Lower leg skin (tissue), 4 donors: ENCODE measurements around the gene ARL9. TPM values are rescaled to one million over a fixed set of nuclear protein-coding genes. Genes with fewer than 3 reads are reported as not detected.

Experiments used
- DNase-seq, 2 donors: peaks; one replicate each; pipeline ENCODE4 v3.0.0-alpha.2; 2019; ENCODE audit warnings: low spot score in 2 of 2
- H3K4me3 ChIP-seq: fragments of 200-600 bp; sonication (generic); 2 replicates; pipeline ENCODE4 v1.5.1; 2017; ENCODE audit warnings: mild to moderate bottlenecking, low read depth; ENCODE audit not compliant: poor library complexity, severe bottlenecking
- CTCF ChIP-seq, 3 donors: fragments of 450-650 bp; IDR thresholded peaks; one replicate each; pipeline ENCODE4 v1.5.1; 2016; ENCODE audit warnings: antibody characterized with exemption in 3 of 3, mild to moderate bottlenecking in 3 of 3, moderate library complexity in 2 of 3
- POLR2A ChIP-seq, 2 donors: fragments of 450-650 bp; IDR thresholded peaks; one replicate each; pipeline ENCODE4 v1.6.1; 2016 to 2017; ENCODE audit warnings: antibody characterized with exemption in 2 of 2, mild to moderate bottlenecking in 1 of 2, moderate library complexity in 1 of 2
- WGBS, 2 donors: methylation state at CpG; one replicate each; pipeline ENCODE4 v1.1.5; 2018; 5-methylcytosine and 5-hydroxymethylcytosine counted together
- intact Hi-C: fragments of 100-400 bp; cut with DNase I; formaldehyde crosslinking; loops from one replicate; pipeline ENCODE4 v1.15.0; 2023; ENCODE audit warnings: low total_unique reads
- total RNA-seq, 4 donors: library from RNA; depleted of rRNA; stranded (reverse); fragments of >200 nt; gene quantifications; one replicate each; pipeline ENCODE4 v1.1.0, GENCODE V29; 2016

ARL9 gene, protein sequence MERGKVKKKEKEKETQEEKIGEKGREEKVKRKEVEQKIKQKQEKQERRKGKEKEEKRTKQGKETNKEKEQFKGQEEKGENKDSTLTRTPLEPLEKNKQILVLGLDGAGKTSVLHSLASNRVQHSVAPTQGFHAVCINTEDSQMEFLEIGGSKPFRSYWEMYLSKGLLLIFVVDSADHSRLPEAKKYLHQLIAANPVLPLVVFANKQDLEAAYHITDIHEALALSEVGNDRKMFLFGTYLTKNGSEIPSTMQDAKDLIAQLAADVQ
- total RNA-seq: under 1 TPM; 0.17 to 0.76 (median 0.49) TPM

DNA sequence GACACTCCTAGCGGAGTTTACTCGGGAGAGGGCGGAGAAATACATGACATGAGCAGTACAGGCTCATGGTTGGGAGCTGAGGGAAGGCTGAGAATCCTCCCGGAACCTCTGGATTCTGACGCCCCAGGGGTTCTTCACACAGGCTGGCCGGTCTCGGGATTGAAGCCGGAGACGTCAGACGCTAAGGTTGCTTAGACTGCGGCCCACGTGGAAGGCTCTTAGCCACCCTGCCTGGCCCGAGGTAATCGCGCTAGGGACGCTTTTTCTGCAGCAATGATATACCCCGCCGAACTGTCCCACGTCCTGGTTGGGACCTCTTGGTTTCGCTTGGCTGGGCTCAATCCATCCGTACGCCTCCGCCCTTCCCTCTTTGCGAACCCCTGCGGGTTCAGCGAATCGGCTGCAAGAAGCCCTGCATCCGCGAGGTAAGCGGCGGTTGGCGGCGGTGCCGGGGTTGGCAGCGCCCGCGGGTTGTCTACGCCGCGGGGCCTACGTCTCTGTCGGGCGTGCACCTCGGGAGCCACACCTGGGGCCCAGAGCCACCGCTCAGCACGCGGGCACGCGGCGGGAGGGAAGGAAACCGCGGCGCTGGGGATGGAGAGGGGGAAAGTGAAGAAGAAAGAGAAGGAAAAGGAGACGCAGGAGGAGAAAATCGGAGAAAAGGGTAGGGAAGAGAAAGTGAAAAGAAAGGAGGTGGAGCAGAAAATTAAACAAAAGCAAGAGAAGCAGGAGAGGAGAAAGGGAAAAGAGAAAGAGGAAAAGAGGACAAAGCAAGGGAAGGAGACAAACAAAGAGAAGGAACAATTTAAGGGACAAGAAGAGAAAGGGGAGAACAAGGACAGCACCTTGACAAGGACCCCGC lies at the start of gene ARL9:
Gene ARL9 (plus strand): TSS at position 523 of the 862 bp plus-strand sequence. CDS start 72 bp downstream, at position 595.
- DNase-seq: peak; percentile 20 to 91
- intact Hi-C loops: no loop called here
- WGBS, 2 donors: 0 to 2% methylated on average over 47 to 56 of the region's 56 CpGs
- peak within 1 kb of the TSS; percentile 56 for H3K4me3 ChIP-seq
- TF ChIP-seq CTCF (IDR thresholded peaks at IDR 0.05) (no peak), POLR2A (IDR thresholded peaks at IDR 0.05) (no peak)

DNA sequence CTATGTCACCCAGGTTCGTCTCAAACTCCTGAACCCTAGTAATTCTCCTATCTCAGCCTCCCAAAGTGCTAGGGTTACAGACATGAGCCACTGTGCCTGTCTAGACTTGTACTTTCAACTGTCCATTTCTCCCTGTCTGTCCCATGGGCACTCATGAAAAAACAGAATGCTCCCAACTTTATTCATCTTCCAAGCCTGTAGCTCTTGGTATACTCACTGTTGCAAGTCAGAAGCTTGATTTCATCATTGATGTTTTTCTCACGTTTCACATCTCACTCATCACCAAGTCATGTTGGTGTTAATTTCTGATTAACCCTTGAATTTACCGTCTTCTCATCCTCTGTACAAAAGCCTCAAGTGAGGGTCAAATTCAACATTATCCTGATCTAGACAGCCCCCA lies 45.5 kb upstream of the ARL9 start:
- H3K4me3 ChIP-seq: no peak overlapping the region
- WGBS, 2 donors: 72 to 76% methylated on average over 3 of the region's 3 CpGs
- intact Hi-C loops: no loop called here
- TF ChIP-seq CTCF (IDR thresholded peaks at IDR 0.05) (no peak), POLR2A (IDR thresholded peaks at IDR 0.05) (no peak)
- DNase-seq: no peak

DNA sequence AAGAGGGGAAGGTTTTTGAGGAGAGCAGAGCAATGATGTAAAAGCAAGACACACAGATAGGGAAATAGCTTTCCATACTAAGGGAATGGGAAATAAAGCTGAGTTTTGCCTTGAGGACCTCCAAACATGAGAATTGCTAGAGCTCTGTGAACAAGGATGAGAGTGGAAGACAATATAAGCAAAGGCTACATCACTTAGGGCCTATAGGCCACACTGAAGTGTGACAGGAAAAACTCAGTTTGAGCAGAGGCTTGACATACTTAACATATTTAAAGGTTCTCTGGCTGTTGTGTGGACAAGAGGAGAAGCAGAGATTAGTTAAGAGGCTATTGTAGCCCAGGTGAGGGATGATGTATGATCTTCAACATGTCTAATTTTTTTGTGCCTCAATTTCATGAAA lies 43.4 kb upstream of the ARL9 start:
- no peak overlapping the region for H3K4me3 ChIP-seq
- TF ChIP-seq CTCF (IDR thresholded peaks at IDR 0.05): no peak
- no peak for TF ChIP-seq POLR2A (IDR thresholded peaks at IDR 0.05)
- intact Hi-C loops: no loop called here
- no peak for DNase-seq

GRCh38 chr4:56463711-56464110 lies 41.9 kb upstream of the ARL9 start:
- no peak overlapping the region for H3K4me3 ChIP-seq
- TF ChIP-seq POLR2A (IDR thresholded peaks at IDR 0.05) (no peak), CTCF (IDR thresholded peaks at IDR 0.05) (no peak)
- 91 to 93% methylated on average over 5 of the region's 5 CpGs for WGBS, 2 donors
- no peak for DNase-seq
- intact Hi-C loops: no loop called here

DNA sequence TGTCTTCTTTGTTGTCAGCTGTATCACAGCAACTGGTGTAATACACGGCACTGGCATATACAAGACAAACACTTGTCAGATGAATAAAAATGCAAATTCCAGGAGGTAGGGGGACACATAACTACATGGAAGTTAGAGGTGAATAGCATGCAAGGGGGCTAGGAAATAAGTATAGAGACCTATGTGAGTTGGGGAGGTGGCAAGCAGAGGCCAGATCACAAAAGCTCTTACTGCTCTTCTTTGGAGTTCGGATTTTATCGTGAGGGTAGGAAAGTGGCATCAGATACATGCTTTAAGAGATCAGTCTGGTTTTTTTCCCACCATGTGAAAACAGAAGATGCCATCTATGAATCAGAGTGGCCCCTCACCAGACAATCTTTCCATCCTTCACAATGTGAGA lies 41.0 kb upstream of the ARL9 start:
- no peak for DNase-seq
- intact Hi-C loops: no loop called here
- 72 to 78% methylated on average over 3 of the region's 3 CpGs for WGBS, 2 donors
- H3K4me3 ChIP-seq: no peak overlapping the region
- no peak for TF ChIP-seq POLR2A (IDR thresholded peaks at IDR 0.05)
- no peak for TF ChIP-seq CTCF (IDR thresholded peaks at IDR 0.05)
